A549 (cell line): ENCODE data around the gene CYP1B1. TPM values are rescaled to one million over a fixed set of nuclear protein-coding genes. Genes with fewer than 3 reads are reported as not detected.

Experiments used
- ATAC-seq, 2 experiments: fragments of 200-7000 bp in 1 of 2; fragments of >200 bp in 1 of 2; cut with Nextera tagmentation in 1 of 2; cut with Tn5 transposase in 1 of 2; 3 replicates each; pipeline versions ENCODE4 v1.8.0 to v1.9.1; 2018 to 2020; ENCODE audit warnings: mild to moderate bottlenecking in 1 of 2, moderate library complexity in 1 of 2
- CTCF ChIA-PET: fragments of 300-600 bp; sonication (Branson Sonifier 250); formaldehyde crosslinking; extraction: SDS; loops from one replicate; lab custom pipeline; 2021; ENCODE audit warnings: antibody characterized with exemption, inconsistent platforms; lab: Yijun Ruan, JAX
- POLR2A ChIA-PET: fragments of 350-600 bp; formaldehyde crosslinking; extraction: SDS; loops from one replicate; lab custom pipeline; 2021; ENCODE audit warnings: antibody characterized with exemption, inconsistent platforms; lab: Yijun Ruan, JAX
- DNase-seq, 2 experiments: peaks; one replicate each; pipeline versions ENCODE4 v3.0.0 to v3.0.0-alpha.2; 2011 to 2016; ENCODE audit warnings: low read depth in 1 of 2, low spot score in 1 of 2
- FAIRE-seq: peaks from 2 replicates; lab custom pipeline; 2011; peaks lifted over from hg19 to GRCh38; lab: Jason Lieb, UNC
- H3K27ac ChIP-seq, 2 experiments: fragments of >200 bp; sonication (Bioruptor Twin); formaldehyde crosslinking; 3 replicates each; pipeline ENCODE4 v1.5.1; 2016 to 2017
- H3K4me1 ChIP-seq: fragments of >200 bp; sonication (Bioruptor Twin); formaldehyde crosslinking; 3 replicates; pipeline ENCODE4 v1.6.1; 2016
- H3K4me2 ChIP-seq: fragments of >200 bp; sonication (Bioruptor Twin); formaldehyde crosslinking; 3 replicates; pipeline ENCODE4 v1.6.1; 2016
- H3K4me3 ChIP-seq: fragments of >200 bp; sonication (Bioruptor Twin); formaldehyde crosslinking; 3 replicates; pipeline ENCODE4 v1.5.1; 2016
- H3K9me3 ChIP-seq: fragments of >200 bp; sonication (Bioruptor Twin); formaldehyde crosslinking; 3 replicates; pipeline ENCODE4 v1.6.1; 2016
- CHD4 ChIP-seq: fragments of 200-600 bp; sonication (generic); IDR thresholded peaks from 2 replicates; pipeline ENCODE4 v1.6.1; 2016; ENCODE audit warnings: antibody characterized with exemption, mild to moderate bottlenecking, borderline replicate concordance
- CTCF ChIP-seq: fragments of >200 bp; sonication (Bioruptor Twin); formaldehyde crosslinking; IDR thresholded peaks from 3 replicates; pipeline ENCODE4 v1.5.1; 2016
- ELK1 ChIP-seq: fragments of 150-350 bp; IDR thresholded peaks from 2 replicates; pipeline ENCODE4 v1.6.1; 2014; ENCODE audit warnings: low read depth, mild to moderate bottlenecking, low read length
- EP300 ChIP-seq, 2 experiments: fragments of >200 bp; sonication (Bioruptor Twin); formaldehyde crosslinking; IDR thresholded peaks; 2 replicates in 1 of 2; 3 replicates in 1 of 2; pipeline ENCODE4 v1.6.1; 2016 to 2017
- FOSL2 ChIP-seq, 2 experiments: fragments of 450-650 bp in 1 of 2; fragments of >200 bp in 1 of 2; sonication (Bioruptor Twin) in 1 of 2; formaldehyde crosslinking; IDR thresholded peaks; 2 replicates each; pipeline versions ENCODE4 v1.5.0 to v1.6.1; 2016 to 2020; ENCODE audit warnings: mild to moderate bottlenecking in 1 of 2, moderate library complexity in 1 of 2
- GATA3 ChIP-seq: IDR thresholded peaks from 2 replicates; pipeline ENCODE4 v1.6.1; 2012; ENCODE audit warnings: borderline replicate concordance
- HEYL ChIP-seq: fragments of 250-450 bp; sonication (Bioruptor Pico); IDR thresholded peaks from 2 replicates; pipeline ENCODE4 v1.8.0; 2021; ENCODE audit warnings: mild to moderate bottlenecking, moderate library complexity
- HOXB5 ChIP-seq: fragments of 250-450 bp; sonication (Bioruptor Pico); IDR thresholded peaks from 2 replicates; pipeline ENCODE4 v1.5.0; 2020; ENCODE audit warnings: mild to moderate bottlenecking, moderate library complexity
- JUN ChIP-seq, 2 experiments: fragments of >200 bp; sonication (Bioruptor Twin); formaldehyde crosslinking; IDR thresholded peaks; 2 replicates in 1 of 2; 3 replicates in 1 of 2; pipeline ENCODE4 v1.6.1; 2016 to 2017
- KDM5A ChIP-seq: fragments of 200-600 bp; sonication (generic); IDR thresholded peaks from 2 replicates; pipeline ENCODE4 v1.6.1; 2016; ENCODE audit warnings: antibody characterized with exemption, mild to moderate bottlenecking
- MAFK ChIP-seq: fragments of 450-650 bp; IDR thresholded peaks from 2 replicates; pipeline ENCODE4 v1.6.1; 2014; ENCODE audit not compliant: partially characterized antibody
- MAX ChIP-seq: IDR thresholded peaks from 2 replicates; pipeline ENCODE4 v1.6.1; 2012
- NR3C1 ChIP-seq: fragments of >200 bp; sonication (Bioruptor Twin); formaldehyde crosslinking; IDR thresholded peaks from 3 replicates; pipeline ENCODE4 v1.6.1; 2017
- PHF8 ChIP-seq: fragments of 200-600 bp; sonication (generic); IDR thresholded peaks from 2 replicates; pipeline ENCODE4 v1.6.1; 2016; ENCODE audit warnings: low read depth, mild to moderate bottlenecking, antibody characterized with exemption, moderate library complexity, borderline replicate concordance
- POLR2A ChIP-seq: IDR thresholded peaks from 2 replicates; pipeline ENCODE4 v1.6.1; 2012; ENCODE audit warnings: mild to moderate bottlenecking, low read length
- RFX5 ChIP-seq: fragments of 450-650 bp; IDR thresholded peaks from 2 replicates; pipeline ENCODE4 v1.7.1; 2014; ENCODE audit warnings: antibody characterized with exemption, mild to moderate bottlenecking, moderate library complexity
- SMC3 ChIP-seq: fragments of >200 bp; sonication (Bioruptor Twin); formaldehyde crosslinking; IDR thresholded peaks from 3 replicates; pipeline ENCODE4 v1.6.1; 2018; ENCODE audit warnings: inconsistent platforms
- SREBF2 ChIP-seq: fragments of 450-650 bp; IDR thresholded peaks from 2 replicates; pipeline ENCODE4 v1.6.1; 2014; ENCODE audit warnings: mild to moderate bottlenecking, moderate library complexity
- TP53 ChIP-seq: fragments of 250-450 bp; sonication (Bioruptor Pico); IDR thresholded peaks from 2 replicates; pipeline ENCODE4 v1.5.0; 2021; ENCODE audit warnings: mild to moderate bottlenecking, moderate library complexity
- WGBS: methylation state at CpG from one replicate; pipeline ENCODE4 v1.1.6; 2017; ENCODE audit errors: missing lambda C conversion rate; 5-methylcytosine and 5-hydroxymethylcytosine counted together
- polyA plus RNA-seq, 4 experiments: library from polyadenylated mRNA; depleted of rRNA in 3 of 4; stranded (reverse); fragments of >200 nt; fragmentation: RNase III in 1 of 4; extraction: RNeasy Plus Mini Kit Qiagen cat#74134 plus additional on column Dnase treatment in 1 of 4; gene quantifications; 2 replicates in 3 of 4; 3 replicates in 1 of 4; pipeline ENCODE4 v1.2.3, GENCODE V29; 2011 to 2017
- TF ChIP-seq, protein P1 (sequence below): IDR thresholded peaks from 2 replicates; pipeline ENCODE4 v1.6.1; 2012; ENCODE audit warnings: low read depth, borderline replicate concordance
- TF ChIP-seq, protein P2 (sequence below): fragments of 250-450 bp; sonication (Bioruptor Pico); IDR thresholded peaks from 2 replicates; pipeline ENCODE4 v1.5.0; 2020; ENCODE audit warnings: low read depth, mild to moderate bottlenecking, moderate library complexity

The CYP1B1 gene
- polyA plus RNA-seq, 2 of the 4 experiments (the other 2 are of a cell fraction): 5.3 to 13.2 TPM

- TF ChIP-seq CHD4 (no peak), HEYL (CRISPR knock-in tag) (no peak), RFX5 (no peak)
Measured at GRCh38 chr2:38077431-38077769, 1.4 kb upstream of the CYP1B1 start (continued).

GRCh38 chr2:38076710-38077430, 919 bp upstream of the CYP1B1 start:
- 2% methylated on average over 30 of the region's 76 CpGs for WGBS
- Histone ChIP-seq H3K4me2 (peak overlapping the region; percentile 92), H3K27ac (peak overlapping the region; percentile 84 to 93), H3K4me3 (peak overlapping the region; percentile 62), H3K9me3 (no peaks in the 10 kb centered on the region), H3K4me1 (peaks cover 22% of the 10 kb centered on the region)
- ATAC-seq (peak; percentile 76 to 78), DNase-seq (peak; percentile 78 to 93), FAIRE-seq (no peak)
- ChIA-PET POLR2A (interaction anchor here (0.7 to 2.5 kb wide), 11 partner anchors 15 to 675 kb away, joined by 3 to 28 read pairs (median 5); partner anchors contain the start of gene SRSF7), CTCF (interaction anchor here (0.5 to 4.7 kb wide), 48 partner anchors 8 to 1248 kb away, joined by 3 to 45 read pairs (median 4); no protein-coding TSS in a partner anchor)
- TF ChIP-seq, protein P1, sequence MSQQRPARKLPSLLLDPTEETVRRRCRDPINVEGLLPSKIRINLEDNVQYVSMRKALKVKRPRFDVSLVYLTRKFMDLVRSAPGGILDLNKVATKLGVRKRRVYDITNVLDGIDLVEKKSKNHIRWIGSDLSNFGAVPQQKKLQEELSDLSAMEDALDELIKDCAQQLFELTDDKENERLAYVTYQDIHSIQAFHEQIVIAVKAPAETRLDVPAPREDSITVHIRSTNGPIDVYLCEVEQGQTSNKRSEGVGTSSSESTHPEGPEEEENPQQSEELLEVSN: peak; percentile 86
- TF ChIP-seq CTCF (peak; percentile 70), SMC3 (peak; percentile 78; the same call in 2 of the 3 replicates), POLR2A (peak; percentile 57), NR3C1 (no peak), FOSL2 (IDR thresholded peaks at IDR 0.05) (no peak), FOSL2 (CRISPR knock-in tag; IDR thresholded peaks at IDR 0.05) (peak; percentile 48), SREBF2 (no peak), PHF8 (peak; percentile 27; the same call in 1 of the 2 replicates), KDM5A (no peak), HOXB5 (peak; percentile 78), MAX (peak; percentile 76), MAFK (peak; percentile 71), EP300 (IDR thresholded peaks at IDR 0.05) (peak in 1 of 2 experiments; percentile 71; a peak in 1 of 5 replicates), GATA3 (peak; percentile 19; the same call in 1 of the 2 replicates), TP53 (CRISPR knock-in tag) (0 out of 2 replicates have a peak, but pooled peaks have one; percentile 72), ELK1 (no peak), JUN (IDR thresholded peaks at IDR 0.05) (peak in 1 of 2 experiments; percentile 51; a peak in 3 of 5 replicates)
- TF ChIP-seq, protein P2, sequence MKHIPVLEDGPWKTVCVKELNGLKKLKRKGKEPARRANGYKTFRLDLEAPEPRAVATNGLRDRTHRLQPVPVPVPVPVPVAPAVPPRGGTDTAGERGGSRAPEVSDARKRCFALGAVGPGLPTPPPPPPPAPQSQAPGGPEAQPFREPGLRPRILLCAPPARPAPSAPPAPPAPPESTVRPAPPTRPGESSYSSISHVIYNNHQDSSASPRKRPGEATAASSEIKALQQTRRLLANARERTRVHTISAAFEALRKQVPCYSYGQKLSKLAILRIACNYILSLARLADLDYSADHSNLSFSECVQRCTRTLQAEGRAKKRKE (CRISPR knock-in tag): peak; percentile 11; the same call in 1 of the 2 replicates
